ENCODE results near the gene NTRK3.

The NTRK3 gene

GRCh38 chr15:87871258-87871681 lies 385.3 kb downstream of the NTRK3 start:
- TF ChIP-seq SIN3A (IDR thresholded peaks at IDR 0.05; ENCODE audit: borderline replicate concordance, insufficient read depth, low read length) (no peak), POLR2AphosphoS5 (IDR thresholded peaks at IDR 0.05; ENCODE audit: low read depth, low read length) (no peak), TAF1 (IDR thresholded peaks at IDR 0.05; ENCODE audit: borderline replicate concordance, insufficient read depth, low read length) (no peak), FOXP2 (optimal IDR thresholded peaks at IDR 0.05; ENCODE audit: borderline replicate concordance, extremely low read depth, extremely low read length, insufficient read depth) (no peak), REST (IDR thresholded peaks at IDR 0.05; ENCODE audit: insufficient read depth in 1 of 2, low read depth in 2 of 2, low read length in 2 of 2) (no peak)

GRCh38 chr15:87866961-87867360 lies 389.6 kb downstream of the NTRK3 start:
- no peak for TF ChIP-seq REST (IDR thresholded peaks at IDR 0.05; ENCODE audit: insufficient read depth in 1 of 2, low read depth in 2 of 2, low read length in 2 of 2)
- TF ChIP-seq FOXP2 (optimal IDR thresholded peaks at IDR 0.05; ENCODE audit: borderline replicate concordance, extremely low read depth, extremely low read length, insufficient read depth), result no peak
- TF ChIP-seq POLR2AphosphoS5 (IDR thresholded peaks at IDR 0.05; ENCODE audit: low read depth, low read length), result no peak
- no peak for TF ChIP-seq SIN3A (IDR thresholded peaks at IDR 0.05; ENCODE audit: borderline replicate concordance, insufficient read depth, low read length)
- no peak for TF ChIP-seq TAF1 (IDR thresholded peaks at IDR 0.05; ENCODE audit: borderline replicate concordance, insufficient read depth, low read length)

- TF ChIP-seq SIN3A (IDR thresholded peaks at IDR 0.05; ENCODE audit: borderline replicate concordance, insufficient read depth, low read length), result no peak
- peak; percentile 65 to 92 for TF ChIP-seq REST (IDR thresholded peaks at IDR 0.05; ENCODE audit: insufficient read depth in 1 of 2, low read depth in 2 of 2, low read length in 2 of 2)
- no peak for TF ChIP-seq TAF1 (IDR thresholded peaks at IDR 0.05; ENCODE audit: borderline replicate concordance, insufficient read depth, low read length)
- TF ChIP-seq FOXP2 (optimal IDR thresholded peaks at IDR 0.05; ENCODE audit: borderline replicate concordance, extremely low read depth, extremely low read length, insufficient read depth), result no peak
- no peak for TF ChIP-seq POLR2AphosphoS5 (IDR thresholded peaks at IDR 0.05; ENCODE audit: low read depth, low read length)
These were observed 393.4 kb downstream of the NTRK3 start for GRCh38 chr15:87863152-87863551.

GRCh38 chr15:87860743-87861142 lies 395.8 kb downstream of the NTRK3 start:
- TF ChIP-seq REST (IDR thresholded peaks at IDR 0.05; ENCODE audit: insufficient read depth in 1 of 2, low read depth in 2 of 2, low read length in 2 of 2), result no peak
- TF ChIP-seq SIN3A (IDR thresholded peaks at IDR 0.05; ENCODE audit: borderline replicate concordance, insufficient read depth, low read length), result no peak
- TF ChIP-seq POLR2AphosphoS5 (IDR thresholded peaks at IDR 0.05; ENCODE audit: low read depth, low read length), result no peak
- TF ChIP-seq TAF1 (IDR thresholded peaks at IDR 0.05; ENCODE audit: borderline replicate concordance, insufficient read depth, low read length), result no peak
- no peak for TF ChIP-seq FOXP2 (optimal IDR thresholded peaks at IDR 0.05; ENCODE audit: borderline replicate concordance, extremely low read depth, extremely low read length, insufficient read depth)

GRCh38 chr15:87858651-87859050 lies 397.9 kb downstream of the NTRK3 start:
- TF ChIP-seq POLR2AphosphoS5 (IDR thresholded peaks at IDR 0.05; ENCODE audit: low read depth, low read length) (no peak), FOXP2 (optimal IDR thresholded peaks at IDR 0.05; ENCODE audit: borderline replicate concordance, extremely low read depth, extremely low read length, insufficient read depth) (no peak), REST (IDR thresholded peaks at IDR 0.05; ENCODE audit: insufficient read depth in 1 of 2, low read depth in 2 of 2, low read length in 2 of 2) (no peak), SIN3A (IDR thresholded peaks at IDR 0.05; ENCODE audit: borderline replicate concordance, insufficient read depth, low read length) (no peak), TAF1 (IDR thresholded peaks at IDR 0.05; ENCODE audit: borderline replicate concordance, insufficient read depth, low read length) (no peak)

Data from PFSK-1 (cell line).